Left ventricle myocardium inferior (tissue), 1 donor: ENCODE measurements around the gene PLPPR4. TPM values are rescaled to one million over a fixed set of nuclear protein-coding genes. Genes with fewer than 3 reads are reported as not detected.
"Not testable (repeated sequence)": the region's sequence is repeated elsewhere in the genome, so short reads cannot be mapped to it uniquely, and the experiment has no call there.

ENCODE experiments used
- DNase-seq: peaks from one replicate; pipeline ENCODE4 v3.0.0-alpha.2; 2020
- H3K27ac ChIP-seq: fragments of 200-600 bp; replicated peaks from 2 replicates; pipeline ENCODE4 v1.8.0; 2021
- H3K27me3 ChIP-seq: fragments of 200-600 bp; 2 replicates; pipeline ENCODE4 v1.8.0; 2021; ENCODE audit warnings: low read depth
- H3K36me3 ChIP-seq: fragments of 200-600 bp; 2 replicates; pipeline ENCODE4 v1.8.0; 2021
- H3K4me1 ChIP-seq: fragments of 200-600 bp; 2 replicates; pipeline ENCODE4 v1.8.0; 2021
- H3K4me3 ChIP-seq: fragments of 200-600 bp; 2 replicates; pipeline ENCODE4 v1.8.0; 2021; ENCODE audit warnings: mild to moderate bottlenecking, moderate library complexity
- H3K9me3 ChIP-seq: fragments of 200-600 bp; replicated peaks from 2 replicates; pipeline ENCODE4 v1.8.0; 2021
- CTCF ChIP-seq: fragments of 200-600 bp; IDR thresholded peaks from 2 replicates; pipeline ENCODE4 v1.8.0; 2021; ENCODE audit warnings: antibody characterized with exemption, mild to moderate bottlenecking, borderline replicate concordance
- intact Hi-C: fragments of 100-400 bp; cut with micrococcal nuclease; formaldehyde crosslinking; loops from one replicate; pipeline ENCODE4 v1.11.0; 2022
- total RNA-seq: library from RNA; stranded (reverse); fragmentation: NEBNext Ultra II Directional; extraction: Animal tissue kit (Norgen Biotek cat#: 25700); gene quantifications from one replicate; pipeline ENCODE4 v1.2.1, GENCODE V29; 2021
- donor health status: DM: no; HTN: yes; CAD: no; lungs with severe emphysema.

Gene PLPPR4
- total RNA-seq, 1 donor from 2014 or later: 0.11 TPM

- intact Hi-C loops: no loop called here
- no peak overlapping the region for H3K27ac ChIP-seq
- TF ChIP-seq CTCF: no peak
- H3K4me1 ChIP-seq: no peaks in the 10 kb centered on the region
- DNase-seq: no peak
- H3K36me3 ChIP-seq: no peaks in the 10 kb centered on the region
- H3K9me3 ChIP-seq: peaks cover 8% of the 10 kb centered on the region
- H3K27me3 ChIP-seq: no peaks in the 10 kb centered on the region
- H3K4me3 ChIP-seq: no peak overlapping the region
These were observed 16.8 kb downstream of the PLPPR4 start for GRCh38 chr1:99281105-99281504.

- intact Hi-C loops: no loop called here
- no peak for DNase-seq
- H3K27ac ChIP-seq: no peak overlapping the region
- H3K36me3 ChIP-seq: no peaks in the 10 kb centered on the region
- H3K9me3 ChIP-seq: no peaks in the 10 kb centered on the region
- no peak overlapping the region for H3K4me3 ChIP-seq
- no peaks in the 10 kb centered on the region for H3K4me1 ChIP-seq
- no peak for TF ChIP-seq CTCF
- H3K27me3 ChIP-seq: no peaks in the 10 kb centered on the region
These were observed 18.2 kb downstream of the PLPPR4 start for GRCh38 chr1:99282536-99282935.

DNA sequence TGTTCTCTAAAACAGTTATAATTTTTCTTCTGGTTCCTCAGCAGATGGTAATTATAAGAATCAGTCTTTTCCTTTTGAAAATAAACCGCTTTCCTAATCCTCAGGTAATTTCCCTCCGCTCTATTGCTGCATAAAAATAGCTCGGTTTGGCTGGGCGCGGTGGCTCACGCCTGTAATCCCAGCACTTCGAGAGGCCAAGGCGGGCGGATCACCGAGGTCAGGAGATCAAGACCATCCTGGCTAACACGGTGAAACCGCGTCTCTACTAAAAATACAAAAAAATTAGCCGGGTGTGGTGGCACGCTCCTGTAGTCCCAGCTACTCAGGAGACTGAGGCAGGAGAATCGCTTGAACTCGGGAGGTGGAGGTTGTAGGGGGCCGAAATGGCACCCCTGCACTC lies 19.2 kb downstream of the PLPPR4 start:
- H3K4me3 ChIP-seq, H3K27ac ChIP-seq, H3K36me3 ChIP-seq, H3K4me1 ChIP-seq, DNase-seq, H3K27me3 ChIP-seq, intact Hi-C loops, H3K9me3 ChIP-seq: not testable (repeated sequence)

DNA sequence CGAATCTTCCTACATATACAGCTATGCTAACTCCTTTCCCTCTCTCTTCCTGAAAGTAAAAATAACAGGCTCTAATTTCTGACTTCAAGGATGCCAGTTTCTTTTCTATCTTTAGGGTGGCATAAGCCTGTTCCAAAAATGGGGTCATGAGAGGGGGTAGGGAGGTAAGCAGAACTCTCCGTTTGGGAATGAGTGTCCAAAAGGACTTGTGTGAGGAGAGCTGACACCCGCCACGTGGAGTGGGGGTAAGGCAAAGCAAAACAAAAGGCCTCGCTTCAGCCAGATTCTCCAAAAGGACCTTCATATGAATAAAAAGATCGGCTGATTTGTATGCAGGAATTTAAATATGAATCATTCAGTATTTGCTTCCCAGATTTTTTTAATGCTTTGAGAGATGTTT lies 28.6 kb downstream of the PLPPR4 start:
- H3K4me1 ChIP-seq: no peaks in the 10 kb centered on the region
- no peaks in the 10 kb centered on the region for H3K36me3 ChIP-seq
- peaks cover 16% of the 10 kb centered on the region for H3K9me3 ChIP-seq
- H3K4me3 ChIP-seq: no peak overlapping the region
- DNase-seq: no peak
- intact Hi-C loops: no loop called here
- H3K27ac ChIP-seq: no peak overlapping the region
- TF ChIP-seq CTCF: no peak
- no peaks in the 10 kb centered on the region for H3K27me3 ChIP-seq

- DNase-seq: no peak
- Histone ChIP-seq H3K4me3 (no peak overlapping the region), H3K36me3 (no peaks in the 10 kb centered on the region), H3K27me3 (no peaks in the 10 kb centered on the region), H3K27ac (no peak overlapping the region), H3K4me1 (no peaks in the 10 kb centered on the region), H3K9me3 (no peaks in the 10 kb centered on the region)
- TF ChIP-seq CTCF: no peak
- intact Hi-C loops: no loop called here
These were observed 33.6 kb downstream of the PLPPR4 start for GRCh38 chr1:99297923-99298322.

DNA sequence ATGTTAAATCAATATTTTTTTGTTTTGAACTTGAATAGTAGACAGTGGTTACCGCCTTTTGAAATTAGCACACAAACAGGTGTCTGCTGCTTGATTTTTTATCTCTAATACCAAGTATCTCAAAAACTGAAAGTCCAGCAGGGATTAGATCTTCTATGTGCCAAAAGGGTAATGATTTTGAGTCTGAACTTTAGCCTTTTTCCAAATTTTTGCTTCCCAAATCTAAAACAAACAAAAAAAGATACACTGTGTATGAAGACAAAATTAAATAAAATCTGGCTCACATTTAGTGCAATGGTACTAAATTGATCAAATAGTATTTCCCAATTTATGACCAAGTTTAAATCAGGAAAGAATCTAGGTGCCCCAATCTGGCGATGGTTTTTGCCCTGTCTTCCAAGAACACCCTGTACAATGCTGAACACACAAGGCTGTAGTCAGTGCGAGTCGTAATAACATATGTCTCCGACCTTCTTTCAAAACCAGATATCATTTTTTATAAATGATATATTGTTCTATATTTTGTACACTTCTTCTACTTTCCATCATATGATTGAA lies 40.5 kb downstream of the PLPPR4 start:
- no peak for DNase-seq
- no peaks in the 10 kb centered on the region for H3K27me3 ChIP-seq

More for the DNA sequence above, 40.5 kb downstream of the PLPPR4 start:
- no peak overlapping the region for H3K27ac ChIP-seq
- no peaks in the 10 kb centered on the region for H3K4me1 ChIP-seq
- no peaks in the 10 kb centered on the region for H3K36me3 ChIP-seq
- no peaks in the 10 kb centered on the region for H3K9me3 ChIP-seq
- no peak overlapping the region for H3K4me3 ChIP-seq
- no peak for TF ChIP-seq CTCF
- intact Hi-C loops: no loop called here
